Neural cell (in vitro differentiated cells): Measurements from ENCODE around the gene DNM3.

Source experiments
- EP300 ChIP-seq: fragments of 450-650 bp; conservative IDR thresholded peaks from 2 replicates; pipeline ENCODE4 v1.6.1; 2014; ENCODE audit warnings: antibody characterized with exemption, mild to moderate bottlenecking, moderate library complexity; ENCODE audit not compliant: poor library complexity, severe bottlenecking
- MXI1 ChIP-seq: fragments of 450-650 bp; conservative IDR thresholded peaks from 2 replicates; pipeline ENCODE4 v1.6.1; 2014; ENCODE audit warnings: antibody characterized with exemption, mild to moderate bottlenecking; ENCODE audit not compliant: poor library complexity, severe bottlenecking
- POLR2AphosphoS5 ChIP-seq: IDR thresholded peaks from 2 replicates; pipeline ENCODE4 v1.6.1; 2012
- RAD21 ChIP-seq: fragments of 450-650 bp; conservative IDR thresholded peaks from 2 replicates; pipeline ENCODE4 v1.6.1; 2014; ENCODE audit warnings: antibody characterized with exemption, mild to moderate bottlenecking, moderate library complexity
- REST ChIP-seq: IDR thresholded peaks from 2 replicates; pipeline ENCODE4 v1.6.1; 2012; ENCODE audit warnings: borderline replicate concordance
- SMC3 ChIP-seq: fragments of 450-650 bp; conservative IDR thresholded peaks from 2 replicates; pipeline ENCODE4 v1.6.1; 2014; ENCODE audit warnings: antibody characterized with exemption, mild to moderate bottlenecking, moderate library complexity; ENCODE audit not compliant: poor library complexity
- TF ChIP-seq, protein P1 (sequence below): fragments of 450-650 bp; IDR thresholded peaks from 2 replicates; pipeline ENCODE4 v1.5.1; 2014; ENCODE audit warnings: antibody characterized with exemption, mild to moderate bottlenecking, moderate library complexity; ENCODE audit not compliant: poor library complexity, severe bottlenecking

GRCh38 chr1:172446547-172446946 lies 605.2 kb downstream of the DNM3 start:
- TF ChIP-seq REST (no peak), POLR2AphosphoS5 (no peak), RAD21 (no peak), MXI1 (no peak), EP300 (no peak), SMC3 (no peak)
- TF ChIP-seq, protein P1, sequence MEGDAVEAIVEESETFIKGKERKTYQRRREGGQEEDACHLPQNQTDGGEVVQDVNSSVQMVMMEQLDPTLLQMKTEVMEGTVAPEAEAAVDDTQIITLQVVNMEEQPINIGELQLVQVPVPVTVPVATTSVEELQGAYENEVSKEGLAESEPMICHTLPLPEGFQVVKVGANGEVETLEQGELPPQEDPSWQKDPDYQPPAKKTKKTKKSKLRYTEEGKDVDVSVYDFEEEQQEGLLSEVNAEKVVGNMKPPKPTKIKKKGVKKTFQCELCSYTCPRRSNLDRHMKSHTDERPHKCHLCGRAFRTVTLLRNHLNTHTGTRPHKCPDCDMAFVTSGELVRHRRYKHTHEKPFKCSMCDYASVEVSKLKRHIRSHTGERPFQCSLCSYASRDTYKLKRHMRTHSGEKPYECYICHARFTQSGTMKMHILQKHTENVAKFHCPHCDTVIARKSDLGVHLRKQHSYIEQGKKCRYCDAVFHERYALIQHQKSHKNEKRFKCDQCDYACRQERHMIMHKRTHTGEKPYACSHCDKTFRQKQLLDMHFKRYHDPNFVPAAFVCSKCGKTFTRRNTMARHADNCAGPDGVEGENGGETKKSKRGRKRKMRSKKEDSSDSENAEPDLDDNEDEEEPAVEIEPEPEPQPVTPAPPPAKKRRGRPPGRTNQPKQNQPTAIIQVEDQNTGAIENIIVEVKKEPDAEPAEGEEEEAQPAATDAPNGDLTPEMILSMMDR: no peak
